ENCODE measurements around the gene IL10RB.
"Not testable (repeated sequence)": the region's sequence is repeated elsewhere in the genome, so short reads cannot be mapped to it uniquely, and the experiment has no call there.

IL10RB gene

GRCh38 chr21:33236013-33236686 is 30.0 kb upstream of the IL10RB start:
- FAIRE-seq = no peak
- TF ChIP-seq POLR2A (IDR thresholded peaks at IDR 0.05; ENCODE audit: low read depth, low read length) = no peak
- no peak for DNase-seq (ENCODE audit: insufficient read length, low spot score)

- TF ChIP-seq POLR2A (IDR thresholded peaks at IDR 0.05; ENCODE audit: low read depth, low read length) = no peak
- no peak for DNase-seq (ENCODE audit: insufficient read length, low spot score)
- FAIRE-seq = no peak
Observed at GRCh38 chr21:33236766-33237165, 29.4 kb upstream of the IL10RB start.

- no peak for DNase-seq (ENCODE audit: insufficient read length, low spot score)
- TF ChIP-seq POLR2A (IDR thresholded peaks at IDR 0.05; ENCODE audit: low read depth, low read length) = no peak
- no peak for FAIRE-seq
Observed at GRCh38 chr21:33237486-33237885, 28.7 kb upstream of the IL10RB start.

DNA sequence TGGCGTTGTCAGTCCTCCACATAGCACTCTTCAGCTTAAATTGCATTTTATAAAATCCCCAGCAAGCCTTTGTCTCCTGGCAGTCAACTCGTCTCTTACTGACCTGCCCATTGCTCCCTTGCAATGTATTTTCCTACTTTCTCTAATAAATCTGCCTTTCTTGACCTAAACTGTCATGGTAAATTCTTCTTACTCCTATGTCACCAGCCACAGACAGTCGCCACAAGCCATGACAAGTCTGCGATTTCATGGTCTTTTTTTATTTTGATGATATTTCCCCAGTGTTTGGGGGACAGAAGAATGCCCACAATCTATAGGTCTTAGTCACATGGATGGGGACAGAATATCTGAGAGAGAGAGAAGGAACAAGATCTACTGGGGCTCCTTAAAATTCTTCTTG is 28.0 kb upstream of the IL10RB start:
- TF ChIP-seq POLR2A (IDR thresholded peaks at IDR 0.05; ENCODE audit: low read depth, low read length) = no peak
- no peak for FAIRE-seq
- no peak for DNase-seq (ENCODE audit: insufficient read length, low spot score)

DNA sequence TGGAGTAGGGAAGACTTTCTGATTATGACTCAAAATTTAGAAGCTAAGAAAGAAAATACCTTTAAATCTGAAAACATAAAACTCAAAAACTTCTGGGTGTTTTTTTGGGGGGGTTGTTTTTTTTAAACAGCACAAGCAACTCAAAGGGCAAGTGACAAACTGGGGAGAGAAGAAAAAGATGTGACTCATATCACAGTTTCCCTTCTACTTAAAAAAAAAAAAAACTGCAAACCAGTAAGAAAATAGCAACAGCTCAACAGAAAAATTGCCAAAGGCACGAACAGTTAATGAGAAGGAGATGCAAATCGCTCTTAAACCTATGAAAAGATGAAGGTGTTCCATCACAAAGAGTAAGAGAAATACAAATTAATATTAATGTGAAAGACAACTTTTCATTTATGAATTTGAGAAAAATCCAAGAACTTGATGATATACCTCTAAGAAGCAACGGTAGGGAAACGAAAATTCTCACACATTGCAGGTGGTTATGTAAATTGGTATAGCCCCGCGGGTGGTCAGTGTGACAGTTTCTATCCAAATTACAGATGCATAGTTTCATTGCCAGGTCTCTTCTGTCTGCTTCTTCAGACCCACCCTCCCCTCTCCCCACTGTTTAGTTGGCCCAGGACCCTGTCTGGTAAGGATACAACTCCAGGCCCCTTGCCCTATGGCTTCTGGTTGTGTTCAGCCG is 27.5 kb upstream of the IL10RB start:
- TF ChIP-seq POLR2A (IDR thresholded peaks at IDR 0.05; ENCODE audit: low read depth, low read length) = no peak
- FAIRE-seq (no peak), DNase-seq (ENCODE audit: insufficient read length, low spot score) (no peak)

GRCh38 chr21:33239559-33240127 is 26.5 kb upstream of the IL10RB start:
- not testable (repeated sequence) for FAIRE-seq; DNase-seq (ENCODE audit: insufficient read length, low spot score)

DNA sequence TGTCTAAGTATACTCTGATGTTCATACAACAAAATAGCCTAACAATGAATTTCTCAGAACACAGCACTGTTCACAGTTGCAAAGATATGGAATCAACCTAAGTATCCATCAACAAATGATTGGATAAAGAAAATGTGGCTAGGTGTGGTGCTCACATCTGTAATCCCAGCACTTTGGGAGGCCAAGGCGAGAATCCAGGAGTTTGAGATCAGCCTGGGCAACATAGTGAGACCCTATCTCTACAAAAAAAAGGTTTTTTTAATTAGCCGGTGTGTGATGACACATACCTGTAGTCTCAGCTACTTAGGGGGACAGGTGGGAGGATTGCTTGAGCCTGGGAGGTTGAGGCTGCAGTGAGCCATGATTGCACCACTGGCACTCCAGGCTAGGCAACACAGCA is 25.8 kb upstream of the IL10RB start:
- TF ChIP-seq POLR2A (IDR thresholded peaks at IDR 0.05; ENCODE audit: low read depth, low read length) = no peak
- FAIRE-seq (no peak), DNase-seq (ENCODE audit: insufficient read length, low spot score) (no peak)

GRCh38 chr21:33241846-33242245 is 24.3 kb upstream of the IL10RB start:
- FAIRE-seq (no peak), DNase-seq (ENCODE audit: insufficient read length, low spot score) (no peak)
- no peak for TF ChIP-seq POLR2A (IDR thresholded peaks at IDR 0.05; ENCODE audit: low read depth, low read length)

- not testable (repeated sequence) for DNase-seq (ENCODE audit: insufficient read length, low spot score); FAIRE-seq
Observed at GRCh38 chr21:33242846-33243245, 23.3 kb upstream of the IL10RB start.

GRCh38 chr21:33244082-33244778 is 21.9 kb upstream of the IL10RB start:
- TF ChIP-seq POLR2A (IDR thresholded peaks at IDR 0.05; ENCODE audit: low read depth, low read length) = no peak
- no peak for DNase-seq (ENCODE audit: insufficient read length, low spot score)

DNA sequence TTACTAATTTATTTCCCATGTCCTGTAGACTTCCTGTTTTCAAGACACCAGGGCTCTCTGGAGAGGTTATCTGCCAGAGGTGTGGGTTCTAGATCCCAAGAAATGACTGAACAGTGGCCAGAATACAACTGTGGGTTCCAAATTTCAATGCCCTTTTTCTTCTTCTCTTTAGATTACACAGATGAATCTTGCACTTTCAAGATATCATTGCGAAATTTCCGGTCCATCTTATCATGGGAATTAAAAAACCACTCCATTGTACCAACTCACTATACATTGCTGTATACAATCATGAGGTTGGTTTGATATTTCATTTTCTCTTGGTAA is 21.4 kb upstream of the IL10RB start:
- no peak for TF ChIP-seq POLR2A (IDR thresholded peaks at IDR 0.05; ENCODE audit: low read depth, low read length)
- FAIRE-seq (no peak), DNase-seq (ENCODE audit: insufficient read length, low spot score) (no peak)

More at GRCh38 chr21:33244082-33244778, 21.9 kb upstream of the IL10RB start:
- FAIRE-seq = no peak

DNA sequence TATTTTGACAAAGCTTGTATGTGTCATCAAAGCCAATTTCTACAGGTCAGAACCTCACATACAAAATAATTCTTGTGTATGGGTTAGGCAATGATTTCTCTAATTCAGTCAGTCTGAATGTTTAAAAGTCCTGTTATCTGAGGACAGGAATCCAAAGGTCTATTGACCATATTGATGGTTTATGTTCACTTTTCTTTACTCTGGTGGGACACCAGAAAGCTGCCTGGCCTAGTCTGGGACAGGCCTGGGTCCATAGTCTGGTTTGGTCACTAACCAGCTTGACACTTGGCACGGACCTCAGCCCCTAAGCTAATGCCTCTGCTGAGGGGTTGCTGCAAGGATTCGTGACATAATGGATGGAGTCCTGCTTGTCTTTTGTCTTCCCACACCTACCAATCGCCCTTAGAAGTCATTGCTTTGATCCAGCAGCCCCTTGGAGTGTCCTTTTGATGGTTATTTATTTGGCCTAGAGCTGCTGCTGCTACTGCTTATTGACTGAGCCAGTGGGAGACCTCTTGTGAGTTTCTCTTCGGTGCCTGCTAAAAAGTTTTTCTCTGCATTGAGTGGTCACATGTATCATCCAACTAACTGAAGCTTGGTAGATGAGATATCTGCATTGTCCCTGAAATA is 20.8 kb upstream of the IL10RB start:
- TF ChIP-seq POLR2A (IDR thresholded peaks at IDR 0.05; ENCODE audit: low read depth, low read length) = no peak
- no peak for FAIRE-seq
- no peak for DNase-seq (ENCODE audit: insufficient read length, low spot score)

GRCh38 chr21:33246506-33246905 is 19.7 kb upstream of the IL10RB start:
- DNase-seq (ENCODE audit: insufficient read length, low spot score) (no peak), FAIRE-seq (no peak)
- TF ChIP-seq POLR2A (IDR thresholded peaks at IDR 0.05; ENCODE audit: low read depth, low read length) = no peak

GRCh38 chr21:33246963-33247362 is 19.2 kb upstream of the IL10RB start:
- TF ChIP-seq POLR2A (IDR thresholded peaks at IDR 0.05; ENCODE audit: low read depth, low read length) = no peak
- DNase-seq (ENCODE audit: insufficient read length, low spot score) (no peak), FAIRE-seq (no peak)
